GM21528 (cell line): ENCODE data around the gene LAD1.

Experiments used
- ATAC-seq: cut with Tn5 transposase; IDR thresholded peaks from one replicate; pipeline ENCODE4 v1.9.1; 2021; ENCODE audit warnings: mild to moderate bottlenecking, moderate library complexity; ENCODE audit not compliant: unreplicated experiment, low FRiP score

LAD1 gene

DNA sequence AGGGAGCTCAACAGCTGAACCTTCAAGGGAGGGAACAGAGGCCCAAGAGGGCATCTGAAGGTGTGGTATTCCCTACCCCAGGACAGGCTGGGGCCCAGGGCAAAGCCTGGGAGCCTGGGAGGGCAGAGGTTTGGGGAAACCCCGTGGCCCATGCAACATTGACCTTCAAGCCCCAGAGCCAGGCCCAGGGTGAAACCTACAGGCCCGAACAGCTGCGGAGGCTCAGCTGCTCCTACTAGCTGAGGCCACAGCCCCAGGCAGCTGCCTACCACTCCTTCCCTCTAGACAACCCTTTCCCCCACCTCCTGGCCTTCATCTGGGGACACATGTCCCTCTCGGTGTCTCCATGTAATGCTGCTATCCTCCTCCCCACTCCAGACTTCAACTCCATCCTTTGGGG, 3.2 kb downstream of the LAD1 start:
- ATAC-seq = no peak

DNA sequence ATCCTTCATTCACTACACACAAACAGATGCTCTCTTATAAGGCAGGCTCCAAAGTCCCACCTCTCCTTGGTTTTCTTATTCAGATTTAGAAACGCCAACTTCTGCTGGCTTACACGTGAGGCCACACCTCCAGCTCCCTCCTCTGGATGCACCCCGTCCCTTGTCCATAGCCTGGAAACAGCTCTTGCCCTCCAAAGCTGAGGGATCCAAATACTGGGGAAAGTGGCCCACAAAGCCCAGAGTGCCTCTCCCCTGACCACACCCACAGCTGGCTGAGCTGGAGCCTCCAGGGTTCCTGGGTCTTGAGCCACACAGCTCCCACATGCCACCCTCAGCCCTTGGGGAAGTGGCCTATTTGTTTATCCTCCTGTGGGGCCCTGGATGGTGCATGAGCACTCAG, 4.5 kb downstream of the LAD1 start:
- ATAC-seq = no peak

- ATAC-seq = no peak
These were observed 6.0 kb downstream of the LAD1 start for GRCh38 chr1:201393076-201393475.

GRCh38 chr1:201391651-201392511, 7.2 kb downstream of the LAD1 start:
- no peak for ATAC-seq

- ATAC-seq = no peak
These were observed 7.9 kb downstream of the LAD1 start for GRCh38 chr1:201391225-201391624.

- ATAC-seq = no peak
These were observed 10.1 kb downstream of the LAD1 start for GRCh38 chr1:201389051-201389450.

- ATAC-seq = no peak
These were observed 12.9 kb downstream of the LAD1 start for GRCh38 chr1:201386208-201386607.

- no peak for ATAC-seq
These were observed 13.7 kb downstream of the LAD1 start for GRCh38 chr1:201385299-201385891.

DNA sequence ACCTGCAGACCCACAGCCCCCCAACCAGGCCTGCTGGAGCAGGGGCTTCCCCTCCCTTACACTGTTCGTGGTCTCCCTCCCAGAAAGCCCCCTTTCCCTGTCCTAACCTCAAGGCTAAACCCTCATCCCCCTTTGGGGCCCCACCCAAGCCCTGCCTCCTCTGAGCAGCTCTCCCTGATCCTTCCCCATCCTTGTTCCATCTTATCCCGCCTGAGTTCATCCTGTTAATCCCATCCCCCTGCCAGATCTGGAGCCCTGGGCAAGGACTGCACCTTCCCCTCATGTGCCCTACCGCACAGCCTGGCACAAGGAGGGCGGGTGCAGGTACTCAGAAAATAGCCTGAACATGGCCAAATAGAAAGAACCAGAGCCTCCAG, 14.7 kb downstream of the LAD1 start:
- ATAC-seq = no peak

DNA sequence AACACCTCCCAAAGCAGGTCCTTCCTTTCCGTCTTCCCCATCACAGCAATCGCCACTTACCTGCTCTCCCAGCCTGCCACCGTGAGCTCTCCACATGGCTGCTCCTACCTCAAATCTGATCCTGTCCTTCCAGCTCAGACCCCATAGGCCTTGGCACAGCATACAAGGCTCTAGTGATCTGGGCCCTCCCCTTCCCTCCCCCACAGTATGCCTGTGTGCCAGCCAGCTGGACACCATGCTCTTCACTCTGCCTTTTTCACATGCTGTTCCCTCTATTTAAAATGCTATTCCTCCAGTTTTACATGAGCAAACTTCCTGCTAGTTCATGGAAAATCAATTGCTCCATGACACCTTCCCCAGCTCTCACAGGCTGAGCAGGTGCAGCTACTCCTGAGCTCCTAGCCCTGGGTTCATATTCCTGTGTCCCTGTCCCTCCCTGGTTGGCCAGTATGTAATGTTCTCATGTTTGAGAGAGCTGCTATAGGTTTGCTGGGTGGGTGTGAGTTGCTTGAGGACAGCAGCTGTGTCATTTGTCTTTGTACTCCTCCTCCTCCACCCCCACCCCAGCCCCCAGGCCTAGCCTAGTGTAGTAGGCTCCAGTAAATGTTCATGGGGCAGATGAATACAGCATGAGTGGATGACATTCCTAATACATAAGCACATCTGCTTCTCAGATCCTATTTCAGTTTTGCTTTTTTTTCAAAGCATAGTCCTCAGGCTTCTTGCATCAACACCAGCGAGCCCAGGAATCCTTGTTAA, 15.3 kb downstream of the LAD1 start:
- no peak for ATAC-seq

GRCh38 chr1:201381130-201381529, 18.0 kb downstream of the LAD1 start:
- ATAC-seq = no peak

DNA sequence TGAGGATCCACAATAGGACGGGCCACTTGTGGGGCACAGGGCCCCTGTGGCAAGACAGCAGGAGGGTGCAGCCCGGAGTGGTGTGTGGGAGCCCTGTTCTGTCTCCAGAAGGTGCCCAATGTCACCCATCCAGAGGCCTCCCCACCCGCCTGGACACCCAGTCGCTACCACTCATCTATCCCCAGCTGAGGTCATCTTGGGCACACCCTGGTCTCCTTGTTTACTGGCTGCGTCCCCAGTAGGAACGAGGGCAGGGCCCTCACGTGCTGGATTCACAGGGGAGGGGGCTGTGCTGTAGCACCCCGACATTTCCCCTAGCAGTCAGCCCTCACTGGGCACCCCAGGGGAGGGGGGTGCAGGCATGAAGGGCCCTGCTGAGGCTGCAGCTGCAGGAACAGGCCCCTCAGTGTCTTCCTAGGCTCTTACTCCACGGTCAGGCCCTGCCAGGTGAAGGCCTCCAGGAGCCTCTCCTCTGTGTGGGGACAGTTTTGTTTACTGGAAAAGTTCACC, 19.3 kb downstream of the LAD1 start:
- ATAC-seq = no peak

DNA sequence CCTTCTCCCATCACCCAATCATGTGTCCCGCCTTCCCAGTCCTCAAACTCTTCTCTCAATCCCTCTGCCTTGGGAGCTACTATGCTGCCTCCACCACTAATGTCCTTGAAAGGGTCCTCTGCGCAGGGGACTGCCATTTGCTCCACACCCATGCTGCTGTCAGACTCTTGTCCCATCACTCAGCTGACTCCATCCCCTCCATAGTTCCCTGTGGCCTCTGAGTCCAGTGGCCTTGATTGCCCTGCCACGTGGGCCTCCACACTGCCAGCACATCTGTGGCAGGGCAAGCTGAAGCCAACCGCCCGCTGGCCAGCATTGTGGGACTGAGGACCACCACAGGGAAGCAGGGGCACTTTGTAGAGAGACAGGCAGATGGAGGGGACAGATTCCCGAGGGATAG, 20.3 kb downstream of the LAD1 start:
- no peak for ATAC-seq

DNA sequence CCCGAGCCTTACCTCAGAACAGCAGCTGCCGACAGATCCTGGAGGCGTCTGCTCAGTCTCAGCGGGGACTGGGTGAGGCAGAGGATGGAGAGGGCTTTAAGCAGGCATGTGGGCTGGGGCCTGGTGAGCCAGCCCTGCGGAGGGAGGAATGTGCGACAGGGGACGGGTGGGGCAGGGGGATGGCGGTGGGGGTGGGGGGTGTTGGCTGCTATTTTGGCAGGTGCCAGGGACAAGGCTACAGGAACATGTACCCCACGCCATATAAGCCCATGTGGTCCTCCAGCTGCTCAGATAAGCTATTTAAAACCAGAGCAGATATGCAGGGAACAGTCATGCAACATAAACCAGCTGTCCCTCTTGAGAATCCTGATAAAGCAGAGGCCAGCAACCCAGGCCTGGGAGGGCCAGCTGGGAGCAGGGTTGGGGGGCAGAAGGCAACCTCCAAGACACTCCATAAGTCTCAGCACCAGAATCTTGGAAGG, 21.5 kb downstream of the LAD1 start, which contains the start of gene TNNT2:
Gene TNNT2, minus strand, starts transcription at position 70 of the 482 bp plus-strand sequence. CDS start 4,426 bp downstream, outside the sequence.
- no peak for ATAC-seq

DNA sequence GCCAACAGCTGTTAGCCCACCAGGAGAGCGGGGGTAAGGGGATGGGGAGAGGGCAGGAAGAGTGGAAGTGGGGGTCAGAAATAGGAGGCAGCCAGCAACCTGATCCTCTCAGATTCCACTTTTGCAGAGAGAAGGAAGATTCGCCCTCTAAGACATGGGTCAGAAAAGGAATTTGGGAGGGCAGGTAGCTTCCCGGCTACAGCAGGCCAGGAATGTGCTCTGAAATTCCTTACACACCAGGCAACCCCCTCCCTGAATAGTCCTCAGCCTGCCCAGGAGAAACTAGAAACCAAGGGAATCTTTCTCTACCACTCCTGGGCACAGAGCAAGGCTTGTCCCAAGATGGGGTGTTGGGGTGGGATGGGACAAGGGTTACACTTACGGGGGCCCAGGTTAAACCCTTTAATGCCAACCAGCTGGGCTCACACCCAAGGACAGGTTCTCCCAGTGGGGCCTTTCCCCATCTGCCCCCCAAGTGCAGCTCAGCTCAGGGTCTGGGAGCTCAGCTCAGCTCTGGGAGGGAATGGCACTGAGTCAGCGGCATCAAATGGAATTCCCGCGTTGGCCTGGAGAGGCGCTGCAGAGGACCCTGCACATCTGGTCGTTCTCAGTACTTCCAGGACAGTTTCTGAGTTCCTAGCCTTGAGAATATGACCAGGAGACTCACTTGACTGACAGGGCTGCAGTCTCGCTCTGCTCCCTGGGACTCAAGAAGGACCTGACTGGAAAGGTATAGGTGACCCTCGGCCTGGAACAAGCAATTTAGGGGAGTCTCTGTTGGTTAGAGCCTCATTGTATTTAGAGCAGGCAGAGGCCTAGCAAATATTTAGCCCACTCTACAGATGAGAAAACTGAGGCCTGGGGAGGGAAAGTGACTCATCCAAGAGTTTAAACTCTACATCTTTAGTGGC, 22.4 kb downstream of the LAD1 start:
- ATAC-seq = no peak

- no peak for ATAC-seq
These were observed 23.0 kb downstream of the LAD1 start for GRCh38 chr1:201376107-201376463.

DNA sequence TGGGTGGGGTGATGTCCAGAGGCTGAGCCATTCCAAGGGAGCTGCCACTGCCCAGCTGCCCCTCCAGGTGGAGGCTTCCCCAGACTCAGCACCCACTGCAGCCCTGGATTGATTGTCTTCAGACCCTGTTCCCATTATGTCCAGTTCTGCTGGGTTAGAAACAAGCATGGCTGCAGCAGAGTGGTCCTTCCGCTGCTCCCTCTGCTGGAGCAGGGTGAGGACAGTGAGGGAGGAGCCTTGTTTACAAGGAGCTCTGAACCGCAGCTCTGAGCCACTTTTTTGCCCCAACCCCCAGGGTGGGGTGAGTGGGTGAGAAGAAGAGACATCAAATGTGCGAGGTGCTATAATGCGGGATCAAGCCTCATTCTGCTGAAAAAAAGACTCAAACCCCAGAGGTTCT, 24.0 kb downstream of the LAD1 start:
- ATAC-seq = no peak

DNA sequence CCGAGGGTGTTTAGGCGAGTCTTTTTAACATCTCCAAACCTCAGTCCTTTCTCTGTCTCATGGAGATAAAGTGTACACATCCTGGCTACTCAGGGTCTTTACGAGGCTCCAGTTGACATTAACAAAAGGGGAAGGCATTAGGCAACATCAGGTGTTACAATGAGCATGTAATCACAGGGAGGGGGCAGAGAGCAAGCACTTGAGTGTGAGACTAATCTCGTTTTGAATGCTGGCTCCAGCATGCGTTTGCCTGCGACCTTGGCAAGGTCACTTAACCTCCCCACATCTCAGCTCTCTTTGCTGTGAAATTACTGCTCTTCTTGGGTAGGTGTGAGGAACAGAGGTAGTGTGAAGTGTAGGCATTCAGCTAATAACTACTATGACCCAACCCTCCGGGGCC, 24.8 kb downstream of the LAD1 start:
- ATAC-seq = no peak

- no peak for ATAC-seq
These were observed 27.3 kb downstream of the LAD1 start for GRCh38 chr1:201371792-201372191.

GRCh38 chr1:201371276-201371675, 27.8 kb downstream of the LAD1 start:
- no peak for ATAC-seq
